HG03469 (cell line): ENCODE results near the gene CCNE1.
"Not testable (repeated sequence)": the region's sequence is repeated elsewhere in the genome, so short reads cannot be mapped to it uniquely, and the experiment has no call there.

Experiments used
- ATAC-seq: cut with Tn5 transposase; IDR thresholded peaks from one replicate; pipeline ENCODE4 v1.9.1; 2021; ENCODE audit warnings: mild to moderate bottlenecking, moderate library complexity, moderate number of reproducible peaks; ENCODE audit not compliant: unreplicated experiment

The CCNE1 gene

GRCh38 chr19:29812881-29813275 is 1.1 kb downstream of the CCNE1 start:
- ATAC-seq, result no peak

- no peak for ATAC-seq
Measured at GRCh38 chr19:29813642-29814041, 1.9 kb downstream of the CCNE1 start.

- ATAC-seq, result no peak
Measured at GRCh38 chr19:29815231-29815630, 3.4 kb downstream of the CCNE1 start.

- no peak for ATAC-seq
Measured at GRCh38 chr19:29817316-29817715, 5.5 kb downstream of the CCNE1 start.

- no peak for ATAC-seq
Measured at GRCh38 chr19:29819300-29819699, 7.5 kb downstream of the CCNE1 start.

GRCh38 chr19:29819986-29820385 is 8.2 kb downstream of the CCNE1 start:
- no peak for ATAC-seq

GRCh38 chr19:29823581-29824330 is 12.0 kb downstream of the CCNE1 start:
- no peak for ATAC-seq

- not testable (repeated sequence) for ATAC-seq
Measured at GRCh38 chr19:29825263-29825662, 13.5 kb downstream of the CCNE1 start.

GRCh38 chr19:29831041-29831548 is 19.3 kb downstream of the CCNE1 start:
- ATAC-seq, result no peak

GRCh38 chr19:29831686-29832085 is 19.9 kb downstream of the CCNE1 start:
- ATAC-seq, result no peak

GRCh38 chr19:29832801-29833200 is 21.0 kb downstream of the CCNE1 start:
- ATAC-seq, result no peak

GRCh38 chr19:29833614-29834261 is 21.9 kb downstream of the CCNE1 start:
- ATAC-seq, result no peak

GRCh38 chr19:29834991-29835846 is 23.4 kb downstream of the CCNE1 start:
- no peak for ATAC-seq

- peak; percentile 49 for ATAC-seq
Measured at GRCh38 chr19:29836409-29836825, 24.6 kb downstream of the CCNE1 start.

GRCh38 chr19:29837448-29837981 is 25.7 kb downstream of the CCNE1 start:
- ATAC-seq, result peak; percentile 42

- no peak for ATAC-seq
Measured at GRCh38 chr19:29837996-29838395, 26.2 kb downstream of the CCNE1 start.

GRCh38 chr19:29840066-29840950 is 28.5 kb downstream of the CCNE1 start:
- no peak for ATAC-seq

- ATAC-seq, result no peak
Measured at GRCh38 chr19:29841209-29841558, 29.4 kb downstream of the CCNE1 start.

GRCh38 chr19:29841559-29842367 is 30.0 kb downstream of the CCNE1 start:
- no peak for ATAC-seq
